Upper lobe of left lung (tissue), 6 donors: Measurements from ENCODE around the gene ARTN. TPM values are rescaled to one million over a fixed set of nuclear protein-coding genes. Genes with fewer than 3 reads are reported as not detected.

ENCODE experiments used
- ATAC-seq, 2 donors: fragments of 200-7000 bp; cut with Tn5 transposase; one replicate each; pipeline ENCODE4 v1.9.1; 2022; ENCODE audit warnings: mild to moderate bottlenecking in 2 of 2, moderate library complexity in 2 of 2; ENCODE audit not compliant: low FRiP score in 2 of 2
- DNase-seq, 2 donors: peaks; one replicate each; pipeline ENCODE4 v3.0.0-alpha.2; 2019 to 2020
- H3K27ac ChIP-seq, 4 donors: fragments of 200-600 bp; sonication (generic); one replicate each; pipeline ENCODE4 v1.5.1; 2016 to 2019
- H3K27me3 ChIP-seq, 4 donors: fragments of 200-600 bp; sonication (generic); one replicate each; pipeline ENCODE4 v1.5.1; 2017 to 2019
- H3K36me3 ChIP-seq, 4 donors: fragments of 200-600 bp; sonication (generic); one replicate each; pipeline ENCODE4 v1.5.1; 2016 to 2019
- H3K4me1 ChIP-seq, 4 donors: fragments of 200-600 bp; sonication (generic); one replicate each; pipeline ENCODE4 v1.5.1; 2018 to 2019
- H3K4me3 ChIP-seq, 4 donors: fragments of 200-600 bp; sonication (generic); one replicate each; pipeline ENCODE4 v1.5.1; 2017 to 2019; ENCODE audit warnings: mild to moderate bottlenecking in 2 of 4, moderate library complexity in 1 of 4
- H3K9me3 ChIP-seq, 4 donors: fragments of 200-600 bp; sonication (generic); one replicate each; pipeline ENCODE4 v1.5.1; 2018 to 2019
- CTCF ChIP-seq, 6 experiments: fragments of 450-650 bp in 4 of 6; fragments of 200-600 bp in 2 of 6; sonication (generic) in 2 of 6; IDR thresholded peaks; one replicate each; pipeline ENCODE4 v1.5.1; 2016 to 2019; ENCODE audit warnings: antibody characterized with exemption in 6 of 6
- EP300 ChIP-seq, 4 donors: sonication (generic); formaldehyde crosslinking; IDR thresholded peaks; one replicate each; pipeline ENCODE4 v1.5.1; 2017; ENCODE audit warnings: antibody characterized with exemption in 4 of 4, control low read depth in 2 of 4
- POLR2A ChIP-seq, 4 donors: fragments of 450-650 bp; IDR thresholded peaks; one replicate each; pipeline ENCODE4 v1.5.1; 2016 to 2017; ENCODE audit warnings: antibody characterized with exemption in 4 of 4, mild to moderate bottlenecking in 2 of 4
- POLR2AphosphoS5 ChIP-seq, 2 donors: sonication (generic); formaldehyde crosslinking; IDR thresholded peaks; one replicate each; pipeline ENCODE4 v1.5.1; 2017; ENCODE audit warnings: antibody characterized with exemption in 2 of 2
- WGBS, 2 donors: methylation state at CpG; one replicate each; pipeline ENCODE4 v1.1.5; 2017 to 2018; 5-methylcytosine and 5-hydroxymethylcytosine counted together
- total RNA-seq, 6 donors: library from RNA; depleted of rRNA in 4 of 6; stranded (reverse); fragments of >200 nt in 4 of 6; gene quantifications; one replicate each; pipeline versions ENCODE4 v1.1.0 to v1.2.1, GENCODE V29; 2016 to 2021
- donor health status: DM: no; HTN: no; CAD: no; lungs with moderate emphysema.
- donor health status: DM: no; HTN: yes; CAD: no; lungs with severe emphysema.

The ARTN gene
- total RNA-seq, 6 donors from 2014 or later: 1.0 to 5.2 (median 1.1) TPM; not detected in 3

GRCh38 chr1:43946236-43947060 is 12.8 kb downstream of the ARTN start, which contains the start of gene IPO13:
TSS of gene IPO13 (plus strand) at chr1:43946950. CDS start at chr1:43947601, 651 bp downstream.
- Histone ChIP-seq H3K9me3 (no peaks in the 10 kb centered on the region), H3K4me1 (peaks cover 24 to 50% (median 26%) of the 10 kb centered on the region in 4 donors), H3K36me3 (peaks cover 0 to 11% (median 3%) of the 10 kb centered on the region in 4 donors), H3K27me3 (no peaks in the 10 kb centered on the region), H3K27ac (peak within 1 kb of the TSS; percentile 96 to 99 (median 99)), H3K4me3 (peak within 1 kb of the TSS; percentile 61 to 77 (median 69))
- 1 to 5% methylated on average over 6 to 66 of the region's 74 CpGs for WGBS, 2 donors
- TF ChIP-seq POLR2A (IDR thresholded peaks at IDR 0.05) (peak in 3 of 4 donors; percentile 39 to 87 (median 52)), CTCF (IDR thresholded peaks at IDR 0.05) (peak; percentile 70 to 97 (median 94)), EP300 (IDR thresholded peaks at IDR 0.05) (no peak), POLR2AphosphoS5 (IDR thresholded peaks at IDR 0.05) (peak; percentile 59 to 74)
- peak; percentile 98 to 99 for DNase-seq
- ATAC-seq: peak; percentile 98 to 99

- TF ChIP-seq POLR2A (IDR thresholded peaks at IDR 0.05): no peak
- TF ChIP-seq POLR2AphosphoS5 (IDR thresholded peaks at IDR 0.05): no peak
- Histone ChIP-seq H3K4me3 (peak overlapping the region; percentile 61 to 77 (median 69)), H3K36me3 (peaks cover 0 to 11% (median 3%) of the 10 kb centered on the region in 4 donors), H3K27me3 (no peaks in the 10 kb centered on the region), H3K9me3 (no peaks in the 10 kb centered on the region), H3K27ac (peak overlapping the region; percentile 96 to 99 (median 99)), H3K4me1 (peaks cover 24 to 50% (median 26%) of the 10 kb centered on the region in 4 donors)
- peak in 1 of 2 donors; percentile 67 for DNase-seq
- peak in 1 of 2 donors; percentile 0 for ATAC-seq
- WGBS, 2 donors: 1 to 9% methylated on average over 11 to 20 of the region's 27 CpGs
These were observed 13.7 kb downstream of the ARTN start for GRCh38 chr1:43947061-43947873.

GRCh38 chr1:43947874-43948437 is 14.4 kb downstream of the ARTN start:
- DNase-seq (no peak), ATAC-seq (no peak)
- H3K9me3 ChIP-seq: no peaks in the 10 kb centered on the region
- peaks cover 0 to 11% (median 3%) of the 10 kb centered on the region in 4 donors for H3K36me3 ChIP-seq
- peak overlapping the region in 1 of 4 donors; percentile 96 for H3K27ac ChIP-seq
- H3K4me1 ChIP-seq: peaks cover 24 to 50% (median 26%) of the 10 kb centered on the region in 4 donors
- TF ChIP-seq EP300 (IDR thresholded peaks at IDR 0.05) (no peak), POLR2AphosphoS5 (IDR thresholded peaks at IDR 0.05) (no peak), POLR2A (IDR thresholded peaks at IDR 0.05) (no peak), CTCF (IDR thresholded peaks at IDR 0.05) (no peak)
- 48 to 52% methylated on average over 2 to 3 of the region's 3 CpGs for WGBS, 2 donors
- peak overlapping the region in 3 of 4 donors; percentile 61 to 70 (median 68) for H3K4me3 ChIP-seq
- no peaks in the 10 kb centered on the region for H3K27me3 ChIP-seq

GRCh38 chr1:43949678-43950077 is 16.1 kb downstream of the ARTN start:
- Histone ChIP-seq H3K4me1 (peaks cover 24 to 50% (median 26%) of the 10 kb centered on the region in 4 donors), H3K4me3 (no peak overlapping the region), H3K36me3 (peaks cover 0 to 11% (median 3%) of the 10 kb centered on the region in 4 donors), H3K27ac (no peak overlapping the region), H3K9me3 (no peaks in the 10 kb centered on the region), H3K27me3 (no peaks in the 10 kb centered on the region)
- TF ChIP-seq POLR2A (IDR thresholded peaks at IDR 0.05): no peak
- no peak for TF ChIP-seq POLR2AphosphoS5 (IDR thresholded peaks at IDR 0.05)
- TF ChIP-seq EP300 (IDR thresholded peaks at IDR 0.05): no peak
- no peak for TF ChIP-seq CTCF (IDR thresholded peaks at IDR 0.05)
- 92% methylated on average over 13 of the region's 13 CpGs; no CpG with 5 or more reads in 1 of the 2 donors for WGBS, 2 donors
- ATAC-seq (no peak), DNase-seq (peak in 1 of 2 donors; percentile 60)
